Stomach (tissue), 9 donors: ENCODE results near the gene PTPRD. TPM values are rescaled to one million over a fixed set of nuclear protein-coding genes. Genes with fewer than 3 reads are reported as not detected.

ENCODE experiments used
- DNase-seq, 2 donors: peaks; one replicate each; pipeline versions ENCODE4 v3.0.0 to v3.0.0-alpha.2; 2013 to 2019
- H3K27ac ChIP-seq, 5 donors: fragments of 200-600 bp in 4 of 5; sonication (generic) in 4 of 5; one replicate each; pipeline ENCODE4 v1.5.1; 2013 to 2019; ENCODE audit warnings: mild to moderate bottlenecking in 1 of 5, moderate library complexity in 1 of 5
- H3K27me3 ChIP-seq, 3 donors: fragments of 200-600 bp; sonication (generic); one replicate each; pipeline ENCODE4 v1.5.1; 2017 to 2019; ENCODE audit warnings: mixed run types in 1 of 3
- H3K36me3 ChIP-seq, 4 donors: fragments of 200-600 bp; sonication (generic); 1 replicate in 3 of 4; 2 replicates in 1 of 4; pipeline ENCODE4 v1.5.1; 2016 to 2019
- H3K4me1 ChIP-seq, 4 donors: fragments of 200-600 bp; sonication (generic); one replicate each; pipeline ENCODE4 v1.5.1; 2016 to 2019
- H3K4me3 ChIP-seq, 4 donors: fragments of 200-600 bp; sonication (generic) in 3 of 4; one replicate each; pipeline ENCODE4 v1.5.1; 2016 to 2019; ENCODE audit warnings: mild to moderate bottlenecking in 1 of 4
- H3K9me3 ChIP-seq, 4 donors: fragments of 200-600 bp; sonication (generic); one replicate each; pipeline ENCODE4 v1.5.1; 2016 to 2019
- CTCF ChIP-seq, 7 experiments: fragments of 450-650 bp in 4 of 7; fragments of 200-600 bp in 3 of 7; sonication (generic) in 3 of 7; IDR thresholded peaks; one replicate each; pipeline ENCODE4 v1.5.1; 2016 to 2019; ENCODE audit warnings: antibody characterized with exemption in 7 of 7, control low read depth in 2 of 7, mild to moderate bottlenecking in 1 of 7
- EP300 ChIP-seq: sonication (generic); formaldehyde crosslinking; IDR thresholded peaks from one replicate; pipeline ENCODE4 v1.6.1; 2017; ENCODE audit warnings: antibody characterized with exemption
- POLR2A ChIP-seq, 4 donors: fragments of 450-650 bp; IDR thresholded peaks; one replicate each; pipeline ENCODE4 v1.6.1; 2016; ENCODE audit warnings: antibody characterized with exemption in 4 of 4, control low read depth in 2 of 4, mild to moderate bottlenecking in 1 of 4, moderate library complexity in 1 of 4
- POLR2AphosphoS5 ChIP-seq, 3 donors: sonication (generic); formaldehyde crosslinking; IDR thresholded peaks; one replicate each; pipeline ENCODE4 v1.6.1; 2016; ENCODE audit warnings: antibody characterized with exemption in 3 of 3
- WGBS, 5 donors: extraction: QIAGEN DNeasy Blood & Tissue Kit in 3 of 5; methylation state at CpG; one replicate each; pipeline versions ENCODE4 v1.1.5 to v1.1.7; 2013 to 2018; 5-methylcytosine and 5-hydroxymethylcytosine counted together
- intact Hi-C: fragments of 100-400 bp; cut with DNase I; formaldehyde crosslinking; loops from one replicate; pipeline ENCODE4 v1.15.1; 2023; ENCODE audit warnings: low total_unique reads
- polyA plus RNA-seq, 3 donors: library from polyadenylated mRNA; stranded (reverse); fragments of 200-250 nt; gene quantifications; one replicate each; pipeline ENCODE4 v1.2.3, GENCODE V29; 2013
- total RNA-seq, 5 donors: library from RNA; depleted of rRNA; stranded (reverse); fragments of >200 nt; gene quantifications; one replicate each; pipeline versions ENCODE4 v1.1.0 to v1.2.3, GENCODE V29; 2014 to 2016
- donor health status: healthy with polysubstance abuse.
- donor health status: Bipolar disorder and iron deficiency.
- donor health status: healthy.

Gene PTPRD
- total and polyA plus RNA-seq, 8 donors = 0.12 to 53.1 (median 1.2) TPM

DNA sequence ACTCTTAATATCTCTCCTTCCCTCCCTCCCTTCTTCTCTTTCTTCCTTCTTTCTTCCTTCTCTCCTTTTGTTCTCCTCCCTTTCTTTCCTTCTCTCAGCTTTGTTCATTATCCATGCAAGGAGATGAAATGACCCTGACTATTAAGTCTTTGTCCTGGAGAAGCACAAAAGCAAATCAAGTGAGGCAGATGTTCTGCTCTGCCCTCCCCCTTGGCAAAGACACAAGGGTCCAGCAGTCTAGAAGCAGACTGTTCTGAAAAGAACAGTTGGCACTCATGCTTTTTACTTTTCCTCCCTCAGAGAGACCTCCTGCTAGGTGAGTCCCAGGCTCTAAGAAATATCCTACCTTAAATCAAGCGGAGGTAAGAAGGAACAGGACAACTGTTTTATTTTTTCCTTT is 1745.7 kb downstream of the PTPRD start:
- 94 to 100% (median 95%) methylated on average over 1 of the region's 1 CpG for WGBS, 5 donors
- Histone ChIP-seq H3K27me3 (no peaks in the 10 kb centered on the region), H3K36me3 (no peaks in the 10 kb centered on the region), H3K27ac (no peak overlapping the region), H3K4me3 (no peak overlapping the region), H3K4me1 (no peaks in the 10 kb centered on the region), H3K9me3 (no peaks in the 10 kb centered on the region)
- intact Hi-C loops = no loop called here
- no peak for DNase-seq
- no peak for TF ChIP-seq EP300
- no peak for TF ChIP-seq CTCF (IDR thresholded peaks at IDR 0.05)
- no peak for TF ChIP-seq POLR2AphosphoS5 (IDR thresholded peaks at IDR 0.05)
- TF ChIP-seq POLR2A (IDR thresholded peaks at IDR 0.05) = no peak

GRCh38 chr9:8864545-8864896 is 1748.3 kb downstream of the PTPRD start:
- intact Hi-C loops = no loop called here
- H3K4me1 ChIP-seq = no peaks in the 10 kb centered on the region
- no peaks in the 10 kb centered on the region for H3K27me3 ChIP-seq
- TF ChIP-seq POLR2A (IDR thresholded peaks at IDR 0.05) = no peak
- TF ChIP-seq POLR2AphosphoS5 (IDR thresholded peaks at IDR 0.05) = no peak
- TF ChIP-seq EP300 = no peak
- no peak for TF ChIP-seq CTCF (IDR thresholded peaks at IDR 0.05)
- DNase-seq = no peak
- no peak overlapping the region for H3K4me3 ChIP-seq
- no peaks in the 10 kb centered on the region for H3K9me3 ChIP-seq
- no peaks in the 10 kb centered on the region for H3K36me3 ChIP-seq
- no peak overlapping the region for H3K27ac ChIP-seq
- 47 to 58% (median 53%) methylated on average over 3 of the region's 3 CpGs for WGBS, 5 donors

GRCh38 chr9:8863886-8864544 is 1748.8 kb downstream of the PTPRD start:
- no peaks in the 10 kb centered on the region for H3K36me3 ChIP-seq
- 52 to 70% (median 61%) methylated on average over 5 of the region's 5 CpGs for WGBS, 5 donors
- TF ChIP-seq EP300 (no peak), POLR2AphosphoS5 (IDR thresholded peaks at IDR 0.05) (no peak), CTCF (IDR thresholded peaks at IDR 0.05) (no peak), POLR2A (IDR thresholded peaks at IDR 0.05) (no peak)

DNA sequence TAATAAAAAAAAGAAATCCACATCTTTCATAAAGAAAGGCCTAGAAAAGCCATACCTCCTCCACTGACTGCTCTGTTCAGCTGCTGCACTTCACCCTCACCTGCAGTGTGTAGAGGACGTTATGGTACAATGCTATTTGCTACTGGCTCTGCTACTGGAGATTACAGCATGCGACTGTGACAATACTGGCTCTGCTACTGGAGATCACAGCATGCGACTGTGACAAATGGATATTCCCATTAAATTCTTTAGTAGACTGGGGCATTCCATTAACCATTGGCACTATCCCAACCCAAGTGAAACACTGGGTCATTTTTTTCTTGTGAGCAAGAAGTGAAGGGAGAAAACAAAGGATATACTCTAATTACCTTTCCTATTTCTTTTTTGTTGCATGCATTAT is 1749.7 kb downstream of the PTPRD start:
- WGBS, 5 donors = 68 to 86% (median 76%) methylated on average over 3 of the region's 3 CpGs
- intact Hi-C loops = no loop called here
- H3K4me3 ChIP-seq = no peak overlapping the region

More at GRCh38 chr9:8863886-8864544, 1748.8 kb downstream of the PTPRD start:
- H3K4me3 ChIP-seq = no peak overlapping the region
- no peak for DNase-seq
- peaks cover 0 to 2% (median 1%) of the 10 kb centered on the region in 3 donors for H3K27me3 ChIP-seq
- no peaks in the 10 kb centered on the region for H3K9me3 ChIP-seq
- H3K27ac ChIP-seq = no peak overlapping the region
- intact Hi-C loops = no loop called here
- H3K4me1 ChIP-seq = peaks cover 0 to 3% (median 0%) of the 10 kb centered on the region in 4 donors

GRCh38 chr9:8860925-8861324 is 1751.9 kb downstream of the PTPRD start:
- Histone ChIP-seq H3K36me3 (no peaks in the 10 kb centered on the region), H3K27ac (no peak overlapping the region), H3K4me3 (no peak overlapping the region), H3K9me3 (no peaks in the 10 kb centered on the region), H3K4me1 (peaks cover 0 to 33% (median 21%) of the 10 kb centered on the region in 4 donors), H3K27me3 (peaks cover 0 to 32% (median 31%) of the 10 kb centered on the region in 3 donors)
- no peak for TF ChIP-seq CTCF (IDR thresholded peaks at IDR 0.05)
- no peak for TF ChIP-seq POLR2A (IDR thresholded peaks at IDR 0.05)
- no peak for TF ChIP-seq EP300
- TF ChIP-seq POLR2AphosphoS5 (IDR thresholded peaks at IDR 0.05) = no peak
- DNase-seq = peak in 1 of 2 donors; percentile 67
- WGBS, 5 donors = 31 to 59% (median 52%) methylated on average over 4 of the region's 4 CpGs
- intact Hi-C loops = no loop called here

More for the DNA sequence above, 1749.7 kb downstream of the PTPRD start:
- Histone ChIP-seq H3K4me1 (peaks cover 0 to 13% (median 6%) of the 10 kb centered on the region in 4 donors), H3K27ac (no peak overlapping the region), H3K9me3 (no peaks in the 10 kb centered on the region), H3K27me3 (peaks cover 0 to 12% (median 11%) of the 10 kb centered on the region in 3 donors), H3K36me3 (no peaks in the 10 kb centered on the region)
- TF ChIP-seq EP300 (no peak), POLR2A (IDR thresholded peaks at IDR 0.05) (no peak)
- DNase-seq = no peak
